ENCODE data around the gene AFMID. TPM values are rescaled to one million over a fixed set of nuclear protein-coding genes. Genes with fewer than 3 reads are reported as not detected.

AFMID gene
- polyA plus RNA-seq, 3 donors = 7.1 to 45.7 (median 14.2) TPM

GRCh38 chr17:78154903-78155811 lies 32.0 kb upstream of the AFMID start:
- no peak overlapping the region for H3K4me2 ChIP-seq (replicated peaks; ENCODE audit: extremely low read depth, low read length, poor library complexity, severe bottlenecking)
- TF ChIP-seq, protein P1, sequence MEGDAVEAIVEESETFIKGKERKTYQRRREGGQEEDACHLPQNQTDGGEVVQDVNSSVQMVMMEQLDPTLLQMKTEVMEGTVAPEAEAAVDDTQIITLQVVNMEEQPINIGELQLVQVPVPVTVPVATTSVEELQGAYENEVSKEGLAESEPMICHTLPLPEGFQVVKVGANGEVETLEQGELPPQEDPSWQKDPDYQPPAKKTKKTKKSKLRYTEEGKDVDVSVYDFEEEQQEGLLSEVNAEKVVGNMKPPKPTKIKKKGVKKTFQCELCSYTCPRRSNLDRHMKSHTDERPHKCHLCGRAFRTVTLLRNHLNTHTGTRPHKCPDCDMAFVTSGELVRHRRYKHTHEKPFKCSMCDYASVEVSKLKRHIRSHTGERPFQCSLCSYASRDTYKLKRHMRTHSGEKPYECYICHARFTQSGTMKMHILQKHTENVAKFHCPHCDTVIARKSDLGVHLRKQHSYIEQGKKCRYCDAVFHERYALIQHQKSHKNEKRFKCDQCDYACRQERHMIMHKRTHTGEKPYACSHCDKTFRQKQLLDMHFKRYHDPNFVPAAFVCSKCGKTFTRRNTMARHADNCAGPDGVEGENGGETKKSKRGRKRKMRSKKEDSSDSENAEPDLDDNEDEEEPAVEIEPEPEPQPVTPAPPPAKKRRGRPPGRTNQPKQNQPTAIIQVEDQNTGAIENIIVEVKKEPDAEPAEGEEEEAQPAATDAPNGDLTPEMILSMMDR (IDR thresholded peaks at IDR 0.05) = no peak
- H3K9ac ChIP-seq (ENCODE audit: insufficient read depth, low read length, poor library complexity, severe bottlenecking) = no peak overlapping the region
- intact Hi-C loops (cut with micrococcal nuclease) = no loop called here
- H3K9me3 Mint-ChIP-seq = no peaks in the 10 kb centered on the region
- peak overlapping the region; percentile 47 to 61 for H3K27ac ChIP-seq (ENCODE audit: low read depth in 1 of 2, low read length in 2 of 2)
- H3K4me3 Mint-ChIP-seq = no peak overlapping the region
- peaks cover 28 to 34% of the 10 kb centered on the region in 2 donors for H3K4me1 ChIP-seq (ENCODE audit: control insufficient read depth in 1 of 2, insufficient read depth in 2 of 2, low read length in 2 of 2)
- H3K27me3 ChIP-seq (ENCODE audit: control insufficient read depth in 2 of 2, insufficient read depth in 2 of 2, low read length in 2 of 2) = no peaks in the 10 kb centered on the region
- peaks cover 0 to 4% (median 0%) of the 10 kb centered on the region in 3 donors for H3K27me3 Mint-ChIP-seq (ENCODE audit: low read depth in 3 of 3)
- H2AFZ ChIP-seq (ENCODE audit: insufficient read depth, low read depth, low read length, poor library complexity, severe bottlenecking) = no peak overlapping the region
- DNase-seq = peak; percentile 62 to 83 (median 75)
- H3K4me3 ChIP-seq (replicated peaks in 1 of 3; ENCODE audit: low read depth in 2 of 3, low read length in 3 of 3) = no peak overlapping the region
- H3K36me3 ChIP-seq (replicated peaks in 1 of 2; ENCODE audit: control insufficient read depth in 1 of 2, insufficient read depth in 2 of 2, low read length in 2 of 2) = no peaks in the 10 kb centered on the region
- H3K9me3 ChIP-seq (replicated peaks in 1 of 2; ENCODE audit: control insufficient read depth in 1 of 2, insufficient read depth in 1 of 2, low read length in 2 of 2) = no peaks in the 10 kb centered on the region
- H3K79me2 ChIP-seq (ENCODE audit: insufficient read depth, low read length) = no peaks in the 10 kb centered on the region
- WGBS (ENCODE audit: insufficient coverage) = 50% methylated on average over 2 of the region's 11 CpGs
- H3K36me3 Mint-ChIP-seq = no peaks in the 10 kb centered on the region
- peaks cover 38% of the 10 kb centered on the region for H3K4me1 Mint-ChIP-seq
- no peaks in the 10 kb centered on the region for H4K20me1 ChIP-seq (ENCODE audit: insufficient read depth, low read length)
- peak overlapping the region; percentile 54 to 93 (median 80) for H3K27ac Mint-ChIP-seq

- no peaks in the 10 kb centered on the region for H3K27me3 ChIP-seq (ENCODE audit: control insufficient read depth in 2 of 2, insufficient read depth in 2 of 2, low read length in 2 of 2)
- H3K4me1 ChIP-seq (ENCODE audit: control insufficient read depth in 1 of 2, insufficient read depth in 2 of 2, low read length in 2 of 2) = peaks cover 28 to 35% of the 10 kb centered on the region in 2 donors
- no peaks in the 10 kb centered on the region for H3K79me2 ChIP-seq (ENCODE audit: insufficient read depth, low read length)
- whole genome bisulfite sequencing (ENCODE audit: insufficient coverage) = 0% methylated on average over 3 of the region's 10 CpGs
- Mint-ChIP-seq H3K27ac (peak overlapping the region in 6 of 7 donors; percentile 26 to 80 (median 58)), H3K9me3 (peaks cover 0 to 3% (median 0%) of the 10 kb centered on the region in 7 donors), H3K27me3 (ENCODE audit: low read depth in 3 of 3) (peaks cover 0 to 8% (median 0%) of the 10 kb centered on the region in 3 donors), H3K4me1 (peaks cover 47% of the 10 kb centered on the region), H3K36me3 (no peaks in the 10 kb centered on the region), H3K4me3 (peak overlapping the region; percentile 16 to 65)
- no peaks in the 10 kb centered on the region for H3K9me3 ChIP-seq (replicated peaks in 1 of 2; ENCODE audit: control insufficient read depth in 1 of 2, insufficient read depth in 1 of 2, low read length in 2 of 2)
- H3K27ac ChIP-seq (ENCODE audit: low read depth in 1 of 2, low read length in 2 of 2) = no peak overlapping the region
- H3K4me3 ChIP-seq (replicated peaks in 1 of 3; ENCODE audit: low read depth in 2 of 3, low read length in 3 of 3) = peak overlapping the region in 1 of 3 experiments; percentile 12
- TF ChIP-seq, protein P1 (IDR thresholded peaks at IDR 0.05) = no peak
- H2AFZ ChIP-seq (ENCODE audit: insufficient read depth, low read depth, low read length, poor library complexity, severe bottlenecking) = no peak overlapping the region
- peak in 2 of 3 donors; percentile 36 to 40 for DNase-seq
- no peaks in the 10 kb centered on the region for H3K36me3 ChIP-seq (replicated peaks in 1 of 2; ENCODE audit: control insufficient read depth in 1 of 2, insufficient read depth in 2 of 2, low read length in 2 of 2)
- peak overlapping the region; percentile 35 for H3K4me2 ChIP-seq (replicated peaks; ENCODE audit: extremely low read depth, low read length, poor library complexity, severe bottlenecking)
- H3K9ac ChIP-seq (ENCODE audit: insufficient read depth, low read length, poor library complexity, severe bottlenecking) = no peak overlapping the region
- intact Hi-C loops (cut with micrococcal nuclease) = no loop called here
- no peaks in the 10 kb centered on the region for H4K20me1 ChIP-seq (ENCODE audit: insufficient read depth, low read length)
These were observed 27.5 kb upstream of the AFMID start for GRCh38 chr17:78159575-78160158.
